HL-60 (cell line): Measurements from ENCODE around the gene ZSWIM7.

Experiments
- CTCF ChIP-seq: IDR thresholded peaks from one replicate; pipeline ENCODE4 v1.5.1; 2011; ENCODE audit warnings: low read length, control low read depth, inconsistent platforms; ENCODE audit not compliant: insufficient read depth
- GABPA ChIP-seq: IDR thresholded peaks from 2 replicates; pipeline ENCODE4 v1.6.1; 2012; ENCODE audit warnings: low read depth
- POLR2AphosphoS5 ChIP-seq: IDR thresholded peaks from 2 replicates; pipeline ENCODE4 v1.6.1; 2012; ENCODE audit warnings: low read depth
- REST ChIP-seq: IDR thresholded peaks from 2 replicates; pipeline ENCODE4 v1.6.1; 2012; ENCODE audit warnings: low read depth; ENCODE audit not compliant: insufficient replicate concordance
- SPI1 ChIP-seq: IDR thresholded peaks from 2 replicates; pipeline ENCODE4 v1.6.1; 2012; ENCODE audit warnings: low read depth, mild to moderate bottlenecking, borderline replicate concordance

- TF ChIP-seq POLR2AphosphoS5 (no peak), CTCF (no peak), REST (no peak), GABPA (no peak), SPI1 (no peak)
Measured at GRCh38 chr17:15963670-15964110, 35.8 kb downstream of the ZSWIM7 start.
